Mesendoderm (in vitro differentiated cells): ENCODE data around the gene PDZD2.

ENCODE experiments used
- DNase-seq: peaks from one replicate; pipeline ENCODE4 v3.0.0; 2013
- H2AK5ac ChIP-seq: 2 replicates; pipeline ENCODE4 v1.6.1; 2013; ENCODE audit warnings: low read length, inconsistent platforms
- H2BK120ac ChIP-seq: 2 replicates; pipeline ENCODE4 v1.6.1; 2013; ENCODE audit warnings: low read depth, mild to moderate bottlenecking, low read length, moderate library complexity, mixed read lengths
- H2BK15ac ChIP-seq: replicated peaks from 2 replicates; pipeline ENCODE4 v1.6.1; 2013; ENCODE audit warnings: low read depth, mild to moderate bottlenecking, moderate library complexity
- H2BK5ac ChIP-seq: 2 replicates; pipeline ENCODE4 v1.6.1; 2013; ENCODE audit warnings: low read length, inconsistent platforms
- H3K18ac ChIP-seq: 2 replicates; pipeline ENCODE4 v1.6.1; 2013; ENCODE audit warnings: mild to moderate bottlenecking, low read length, mixed read lengths
- H3K23ac ChIP-seq: one replicate; pipeline ENCODE4 v1.6.1; 2013; ENCODE audit warnings: low read length
- H3K27ac ChIP-seq: 2 replicates; pipeline ENCODE4 v1.5.1; 2013; ENCODE audit warnings: low read depth, mild to moderate bottlenecking, inconsistent platforms, low read length, moderate library complexity
- H3K27me3 ChIP-seq: 2 replicates; pipeline ENCODE4 v1.6.1; 2013; ENCODE audit warnings: low read length, control low read depth, mild to moderate bottlenecking, inconsistent platforms; ENCODE audit not compliant: insufficient read depth, poor library complexity
- H3K36me3 ChIP-seq: 2 replicates; pipeline ENCODE4 v1.6.1; 2013; ENCODE audit warnings: low read length, inconsistent platforms; ENCODE audit not compliant: control insufficient read depth, insufficient read depth
- H3K4ac ChIP-seq: one replicate; pipeline ENCODE4 v1.6.1; 2013; ENCODE audit warnings: low read depth, mild to moderate bottlenecking, low read length, moderate library complexity
- H3K4me1 ChIP-seq: 2 replicates; pipeline ENCODE4 v1.6.1; 2013; ENCODE audit warnings: low read depth, low read length, inconsistent platforms; ENCODE audit not compliant: control insufficient read depth
- H3K4me2 ChIP-seq: 2 replicates; pipeline ENCODE4 v1.6.1; 2013; ENCODE audit warnings: low read length
- H3K4me3 ChIP-seq: 2 replicates; pipeline ENCODE4 v1.5.1; 2013; ENCODE audit warnings: mild to moderate bottlenecking, low read length
- H3K56ac ChIP-seq: one replicate; pipeline ENCODE4 v1.6.1; 2013; ENCODE audit warnings: low read length
- H3K79me1 ChIP-seq: 2 replicates; pipeline ENCODE4 v1.6.1; 2013; ENCODE audit warnings: low read length, inconsistent platforms
- H3K79me2 ChIP-seq: 2 replicates; pipeline ENCODE4 v1.6.1; 2013; ENCODE audit warnings: mild to moderate bottlenecking, low read length; ENCODE audit not compliant: control insufficient read depth, insufficient read depth
- H3K9ac ChIP-seq: 2 replicates; pipeline ENCODE4 v1.6.1; 2013; ENCODE audit warnings: low read length, inconsistent platforms
- H4K5ac ChIP-seq: one replicate; pipeline ENCODE4 v1.6.1; 2013; ENCODE audit warnings: low read length
- H4K8ac ChIP-seq: one replicate; pipeline ENCODE4 v1.6.1; 2013; ENCODE audit warnings: low read depth, mild to moderate bottlenecking, control low read depth, low read length, moderate library complexity
- WGBS: extraction: QIAGEN DNeasy Blood & Tissue Kit; methylation state at CpG from one replicate; pipeline ENCODE4 v1.1.7; 2013; ENCODE audit warnings: low lambda C conversion rate, missing lambda C conversion rate; ENCODE audit not compliant: insufficient coverage; ENCODE audit errors: extremely low coverage; 5-methylcytosine and 5-hydroxymethylcytosine counted together

PDZD2 gene

DNA sequence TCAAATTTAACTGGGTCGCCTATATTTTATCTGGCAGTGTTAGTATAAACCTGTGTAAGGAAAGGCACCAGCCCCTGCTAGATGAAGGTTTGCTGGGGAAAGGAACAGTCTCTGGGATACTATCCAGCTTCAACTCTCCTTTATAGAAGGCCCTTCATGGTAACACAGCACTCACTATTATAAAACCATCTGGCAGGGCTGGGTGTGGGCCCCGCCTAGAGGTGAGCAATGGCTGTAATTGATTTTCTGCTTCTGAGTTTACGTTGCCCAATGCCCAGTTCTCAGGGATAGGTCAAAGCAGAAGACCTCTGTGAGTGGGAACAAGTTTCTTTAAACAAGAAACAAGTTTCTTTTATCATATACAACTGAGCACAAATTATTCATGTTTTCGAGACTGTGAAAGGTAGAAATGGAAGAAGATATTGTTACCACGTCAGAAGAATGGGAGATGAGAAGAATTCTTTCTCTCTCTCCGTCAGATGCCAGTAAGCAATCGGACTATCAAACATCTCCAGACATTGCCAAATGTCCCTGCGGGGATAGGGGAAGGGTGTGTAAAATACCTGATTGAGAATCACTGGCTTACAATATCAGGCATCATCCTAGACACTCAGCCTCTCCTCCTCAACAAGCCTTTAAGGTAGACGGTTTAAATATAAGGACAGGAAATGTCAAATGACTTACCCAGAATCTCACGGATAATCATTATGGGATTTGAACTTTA is 205.9 kb downstream of the PDZD2 start:
- Histone ChIP-seq H3K79me2 (no peaks in the 10 kb centered on the region), H3K4me2 (no peak overlapping the region), H4K8ac (no peak overlapping the region), H3K27me3 (no peaks in the 10 kb centered on the region), H3K4ac (no peak overlapping the region), H2BK15ac (no peak overlapping the region), H4K5ac (no peak overlapping the region), H3K9ac (no peak overlapping the region), H3K27ac (no peak overlapping the region), H2AK5ac (no peak overlapping the region), H3K79me1 (no peaks in the 10 kb centered on the region), H2BK5ac (no peak overlapping the region), H3K18ac (no peak overlapping the region), H3K36me3 (no peaks in the 10 kb centered on the region), H3K23ac (no peak overlapping the region), H2BK120ac (no peak overlapping the region), H3K4me3 (no peak overlapping the region), H3K4me1 (no peaks in the 10 kb centered on the region), H3K56ac (no peak overlapping the region)
- no peak for DNase-seq
- no CpG with 5 or more reads among the region's 10 CpGs for WGBS

DNA sequence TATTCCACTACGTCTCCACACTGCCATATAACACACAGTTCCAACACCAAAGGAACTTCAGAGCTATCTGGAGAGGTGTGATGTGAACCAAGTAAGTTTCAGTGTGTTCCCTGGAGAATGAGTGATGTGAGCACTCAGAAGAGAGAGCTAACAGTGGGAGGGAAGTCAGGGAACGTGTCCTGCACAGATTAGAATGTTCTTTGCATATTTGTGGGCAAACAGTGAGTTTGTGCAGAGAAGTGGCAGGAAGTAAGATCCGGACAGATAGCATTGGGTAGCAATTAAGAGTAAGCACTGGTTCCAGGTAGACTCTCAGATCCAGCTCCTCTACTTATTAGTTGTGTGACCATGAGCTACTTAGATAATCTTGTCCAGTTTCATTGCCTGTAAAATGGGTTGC is 206.4 kb downstream of the PDZD2 start:
- Histone ChIP-seq H3K4me1 (no peaks in the 10 kb centered on the region), H3K79me2 (no peaks in the 10 kb centered on the region), H2BK5ac (no peak overlapping the region), H3K4me3 (no peak overlapping the region), H3K56ac (no peak overlapping the region), H3K23ac (no peak overlapping the region), H4K8ac (no peak overlapping the region), H3K36me3 (no peaks in the 10 kb centered on the region), H3K4me2 (no peak overlapping the region), H3K79me1 (no peaks in the 10 kb centered on the region), H2AK5ac (no peak overlapping the region), H3K4ac (no peak overlapping the region), H3K27me3 (no peaks in the 10 kb centered on the region), H2BK120ac (no peak overlapping the region), H3K27ac (no peak overlapping the region), H4K5ac (no peak overlapping the region), H2BK15ac (no peak overlapping the region), H3K18ac (no peak overlapping the region), H3K9ac (no peak overlapping the region)
- no peak for DNase-seq
- no CpG with 5 or more reads among the region's 3 CpGs for WGBS

DNA sequence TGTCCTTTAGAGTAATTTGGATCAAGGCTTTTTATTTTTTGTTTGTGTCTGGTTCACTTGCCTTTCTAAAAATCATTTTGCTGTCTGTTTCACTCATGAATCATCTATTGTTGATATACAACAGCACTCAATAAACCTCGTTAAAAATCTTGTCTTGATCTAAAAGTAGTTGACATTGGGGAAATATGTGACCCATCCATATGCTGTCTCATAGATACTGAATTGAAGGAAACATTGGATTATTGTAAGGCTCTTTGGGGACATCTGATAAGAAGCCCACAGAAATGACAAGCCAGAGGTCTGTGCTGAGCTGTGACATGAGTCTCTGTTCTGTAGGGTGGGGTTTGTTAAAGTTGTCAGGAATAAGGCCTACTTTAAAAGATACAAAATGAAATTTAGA is 208.0 kb downstream of the PDZD2 start:
- Histone ChIP-seq H3K27me3 (no peaks in the 10 kb centered on the region), H2BK15ac (no peak overlapping the region), H3K56ac (no peak overlapping the region), H4K5ac (no peak overlapping the region), H3K79me2 (no peaks in the 10 kb centered on the region), H3K9ac (no peak overlapping the region), H3K36me3 (no peaks in the 10 kb centered on the region), H2BK120ac (no peak overlapping the region), H3K4me3 (no peak overlapping the region), H3K4me2 (no peak overlapping the region), H3K4me1 (peaks cover 4% of the 10 kb centered on the region), H3K79me1 (no peaks in the 10 kb centered on the region), H3K27ac (no peak overlapping the region), H3K4ac (no peak overlapping the region), H3K18ac (no peak overlapping the region), H2BK5ac (no peak overlapping the region), H2AK5ac (no peak overlapping the region), H4K8ac (no peak overlapping the region), H3K23ac (no peak overlapping the region)
- DNase-seq = no peak
- no CpG with 5 or more reads among the region's 1 CpG for WGBS

DNA sequence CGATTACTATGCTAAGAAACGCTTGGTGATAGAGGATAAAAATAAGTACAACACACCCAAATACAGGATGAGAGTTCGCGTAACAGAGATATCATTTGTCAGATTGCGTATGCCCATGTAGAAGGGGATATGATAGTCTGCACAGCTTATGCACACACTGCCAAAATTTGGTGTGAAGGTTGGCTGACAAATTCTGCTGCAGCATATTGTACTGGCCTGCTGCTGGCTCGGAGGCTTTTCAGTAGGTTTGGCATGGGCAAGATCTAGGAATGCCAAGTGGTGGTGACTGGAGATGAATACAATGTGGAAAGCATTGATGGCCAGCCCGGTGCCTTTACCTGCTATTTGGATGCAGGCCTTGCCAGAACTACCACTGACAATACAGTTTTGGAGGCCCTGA is 208.4 kb downstream of the PDZD2 start:
- Histone ChIP-seq H3K27ac (no peak overlapping the region), H3K79me1 (no peaks in the 10 kb centered on the region), H3K36me3 (no peaks in the 10 kb centered on the region), H2BK120ac (no peak overlapping the region), H3K4me3 (no peak overlapping the region), H3K9ac (no peak overlapping the region), H2BK5ac (no peak overlapping the region), H3K4ac (no peak overlapping the region), H3K18ac (no peak overlapping the region), H3K4me2 (no peak overlapping the region), H2BK15ac (no peak overlapping the region), H2AK5ac (no peak overlapping the region), H4K8ac (no peak overlapping the region), H3K4me1 (peaks cover 4% of the 10 kb centered on the region), H3K27me3 (no peaks in the 10 kb centered on the region), H3K23ac (no peak overlapping the region), H4K5ac (no peak overlapping the region), H3K56ac (no peak overlapping the region), H3K79me2 (no peaks in the 10 kb centered on the region)
- no CpG with 5 or more reads among the region's 7 CpGs for WGBS
- DNase-seq = no peak

DNA sequence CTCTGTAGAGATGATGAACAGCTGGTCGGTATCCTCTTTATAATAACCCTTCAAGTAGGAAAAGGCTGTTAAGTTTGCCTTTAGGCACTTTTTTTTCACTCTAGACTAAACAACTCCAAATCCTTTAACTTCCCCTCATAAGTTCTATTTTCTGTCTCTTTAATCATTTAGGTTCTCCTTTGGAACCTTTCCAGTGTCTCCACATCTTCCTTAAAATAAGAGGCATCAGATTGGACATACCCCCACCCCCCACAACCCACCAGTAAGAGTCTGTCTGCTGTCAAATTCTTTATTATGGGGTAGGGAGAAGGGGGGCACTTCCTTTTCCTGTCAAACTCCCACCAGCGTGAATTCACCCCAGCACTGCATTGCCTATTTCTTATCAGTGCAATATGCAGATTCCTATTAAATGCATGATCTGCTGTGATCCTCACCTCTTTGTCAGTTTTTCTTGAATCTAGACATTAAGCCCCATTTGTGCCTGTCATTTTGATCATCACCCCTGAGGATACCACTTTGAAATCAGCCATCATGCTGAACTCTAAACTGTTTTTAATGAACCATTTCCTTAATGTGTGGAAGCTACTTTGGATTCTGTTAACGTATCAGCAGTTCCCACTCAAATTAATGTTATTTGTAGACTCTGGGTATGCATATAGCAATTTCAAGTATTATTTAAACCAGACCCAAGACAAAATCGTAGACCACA is 212.2 kb downstream of the PDZD2 start:
- Histone ChIP-seq H3K4ac (no peak overlapping the region), H4K5ac (no peak overlapping the region), H3K23ac (no peak overlapping the region), H2BK5ac (no peak overlapping the region), H3K36me3 (no peaks in the 10 kb centered on the region), H3K4me3 (no peak overlapping the region), H3K27ac (no peak overlapping the region), H3K4me2 (no peak overlapping the region), H2BK15ac (no peak overlapping the region), H2AK5ac (no peak overlapping the region), H3K27me3 (no peaks in the 10 kb centered on the region), H4K8ac (no peak overlapping the region), H3K18ac (no peak overlapping the region), H3K79me2 (no peaks in the 10 kb centered on the region), H3K79me1 (no peaks in the 10 kb centered on the region), H3K9ac (no peak overlapping the region), H3K4me1 (peaks cover 9% of the 10 kb centered on the region), H2BK120ac (no peak overlapping the region), H3K56ac (no peak overlapping the region)
- WGBS = no CpG with 5 or more reads among the region's 4 CpGs
- no peak for DNase-seq
